Stimulated activated CD4-positive, alpha-beta T cell treated with anti-CD3 and anti-CD28 coated beads, Interleukin-1b, Interleukin-23, amount 100 ng/mL, for 1 hour (primary cell): ENCODE measurements around the gene PER2.

ENCODE experiments used
- DNase-seq, 2 donors: peaks; one replicate each; pipeline ENCODE4 v3.0.0-alpha.2; 2020; ENCODE audit warnings: low read depth in 2 of 2

PER2 gene

GRCh38 chr2:238247002-238247822, 41.2 kb downstream of the PER2 start:
- no peak for DNase-seq

- DNase-seq = no peak
These were observed 44.3 kb downstream of the PER2 start for GRCh38 chr2:238244151-238244550.

DNA sequence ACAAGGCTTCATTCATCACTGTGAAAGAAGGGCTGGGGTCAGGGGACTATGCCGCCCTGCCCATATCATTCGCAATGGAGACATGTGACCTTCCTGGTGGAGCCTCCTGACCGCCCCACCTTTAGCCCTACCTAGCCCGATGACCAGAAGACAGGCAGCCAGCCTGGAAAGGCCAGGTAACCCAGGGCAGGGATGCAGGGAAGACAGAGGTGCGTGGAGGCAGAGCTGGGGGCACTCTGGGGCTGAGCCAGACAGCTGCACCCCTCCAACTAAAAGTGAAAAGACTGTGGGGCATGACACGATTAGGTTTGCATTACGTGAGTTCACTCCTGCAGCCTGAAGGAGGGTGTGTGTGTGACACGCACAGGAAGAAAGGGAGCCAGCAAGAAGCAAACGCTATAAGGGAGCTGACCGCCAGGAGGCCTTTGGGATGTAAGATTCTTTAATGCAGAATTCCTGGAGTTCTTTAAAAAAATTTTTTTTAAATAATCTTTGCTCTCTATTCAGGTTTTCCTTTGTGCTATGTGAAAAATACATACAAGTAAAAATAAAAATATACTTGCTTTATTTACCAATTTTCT, 44.8 kb downstream of the PER2 start:
- DNase-seq = no peak

GRCh38 chr2:238242731-238243495, 45.5 kb downstream of the PER2 start:
- no peak for DNase-seq

GRCh38 chr2:238241970-238242369, 46.4 kb downstream of the PER2 start:
- DNase-seq = no peak

DNA sequence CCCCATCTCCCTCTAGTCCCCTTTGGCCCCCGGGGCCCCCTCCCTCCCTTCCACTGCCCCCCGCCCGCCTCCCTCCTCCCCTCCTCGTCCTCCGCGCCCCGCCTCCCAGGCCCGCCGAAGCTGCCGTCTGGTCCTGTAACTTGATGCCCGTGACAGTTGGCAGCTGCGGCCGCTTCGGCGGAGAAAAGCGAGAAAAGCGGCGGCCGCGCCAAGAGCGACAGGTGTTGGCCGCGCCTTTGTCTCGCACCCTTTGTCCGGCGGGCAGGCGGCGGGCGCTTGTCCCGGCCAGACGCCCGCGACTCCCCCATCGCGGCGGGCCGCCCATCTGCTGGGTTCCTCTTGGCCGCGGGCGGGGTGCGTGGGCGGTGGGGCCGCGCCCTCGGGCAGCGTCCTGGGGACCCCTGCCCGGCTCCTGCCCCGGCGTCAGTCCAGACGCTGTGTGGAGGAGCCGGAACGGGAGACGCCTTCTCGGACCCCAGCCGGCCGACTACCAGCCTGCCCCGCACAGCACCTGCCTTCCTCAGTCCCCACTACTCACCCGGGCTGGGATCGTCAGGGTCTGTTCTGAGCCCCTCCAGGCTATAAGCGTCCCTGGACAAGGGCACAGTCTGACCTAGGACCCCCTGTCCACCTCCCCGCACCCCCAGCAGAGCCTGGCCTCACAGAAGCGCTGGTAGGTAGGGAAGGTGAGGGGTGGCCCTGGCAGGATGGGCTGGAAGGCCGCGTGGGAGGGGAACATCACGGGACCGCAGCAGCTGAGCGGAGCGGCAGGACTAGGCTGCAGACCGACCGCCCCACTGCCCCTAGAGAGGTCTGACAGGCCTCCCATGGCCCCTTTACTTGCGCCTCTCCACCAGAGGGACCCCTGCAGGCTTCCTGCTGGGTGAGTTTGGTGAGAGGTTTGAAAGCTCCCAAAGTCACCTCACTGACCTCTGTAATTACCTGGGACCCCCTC, 47.4 kb downstream of the PER2 start:
- no peak for DNase-seq

DNA sequence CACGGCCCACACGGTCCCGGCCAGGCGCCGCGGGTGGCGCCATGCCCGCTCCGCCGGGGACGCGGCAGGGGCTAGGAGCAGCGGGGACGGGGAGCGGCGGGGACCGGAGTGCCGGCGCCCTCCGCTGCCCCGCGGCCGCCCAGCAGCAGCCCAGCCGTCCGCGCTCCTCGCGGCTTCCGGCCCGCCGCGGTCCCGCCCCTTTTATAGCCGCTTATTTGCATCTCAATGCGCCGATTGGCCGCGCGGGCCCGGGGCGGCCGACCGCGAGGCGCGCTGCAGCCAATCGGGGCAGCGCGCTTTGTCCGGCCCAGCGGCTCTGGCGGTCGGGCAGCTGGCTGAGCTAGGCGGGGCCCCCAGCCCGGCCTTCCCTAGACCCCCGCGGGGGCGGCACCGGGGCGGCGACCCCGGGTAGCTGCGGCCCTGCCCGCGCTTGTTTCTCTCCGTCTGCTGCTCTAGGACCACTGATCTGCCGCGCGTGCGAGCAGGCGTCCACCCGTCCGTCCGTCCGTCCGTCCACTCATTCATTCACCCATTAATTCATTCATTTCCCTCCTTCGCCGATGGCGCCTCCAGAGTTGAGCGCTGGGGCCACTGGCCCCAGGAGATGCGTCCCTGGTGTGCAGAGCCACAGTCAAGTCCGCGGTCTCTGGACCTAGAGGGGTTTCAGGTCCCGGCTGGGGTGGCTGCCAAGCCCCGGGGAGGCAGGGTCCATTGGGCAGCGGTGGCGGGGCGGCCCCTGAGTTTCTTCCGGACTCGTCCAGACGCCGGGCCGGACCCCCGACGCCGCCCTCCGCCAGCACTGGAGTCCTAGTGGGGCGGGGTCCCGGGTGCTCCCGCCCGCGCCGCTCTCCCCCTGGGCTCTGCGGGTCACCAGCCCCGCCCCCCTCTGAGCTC, 48.3 kb downstream of the PER2 start, which contains the start of gene HES6:
TSS of gene HES6 (minus strand) at position 176 of the 894 bp plus-strand sequence. CDS start at position 43, 133 bp downstream.
- DNase-seq = peak; percentile 33 to 50

DNA sequence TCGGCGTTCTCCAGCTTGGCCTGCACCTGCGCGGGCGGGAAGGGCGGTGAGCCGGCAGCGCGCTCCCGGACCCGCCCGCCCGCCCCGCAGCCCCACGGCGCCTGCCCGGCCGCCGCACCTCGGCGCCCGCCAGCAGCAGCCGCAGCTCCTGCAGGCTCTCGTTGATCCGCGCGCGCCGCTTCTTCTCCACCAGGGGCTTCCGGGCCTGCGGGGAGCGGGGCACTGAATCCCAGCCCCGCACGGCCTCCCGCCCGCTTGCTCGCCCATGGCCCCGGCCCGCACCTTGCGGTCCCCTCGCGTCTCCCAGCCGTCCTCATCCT, 48.9 kb downstream of the PER2 start:
- DNase-seq = no peak

- no peak for DNase-seq
These were observed 49.5 kb downstream of the PER2 start for GRCh38 chr2:238238766-238239542.

DNA sequence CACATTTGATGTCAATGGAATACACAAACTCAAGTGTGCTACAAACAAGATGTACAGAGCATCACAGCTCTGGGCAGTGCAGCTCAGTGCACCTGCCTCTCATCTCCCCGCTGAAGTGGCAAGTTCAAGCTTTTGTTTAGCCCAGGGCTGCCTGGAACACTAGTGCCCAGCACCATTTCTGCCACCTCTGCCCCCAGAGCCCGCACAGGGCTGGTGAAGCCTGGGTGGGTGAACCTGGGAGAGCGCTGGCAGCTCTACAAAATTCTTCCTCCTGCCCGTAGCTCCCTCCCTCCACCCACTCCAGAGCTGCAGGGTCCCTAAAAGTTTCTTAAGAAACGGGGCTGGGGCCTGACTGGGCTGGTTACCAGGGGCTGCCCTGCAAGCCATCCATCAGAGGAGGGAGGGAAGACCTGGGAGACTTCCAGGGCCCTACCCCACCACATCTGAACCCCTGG, 50.1 kb downstream of the PER2 start:
- DNase-seq = no peak

GRCh38 chr2:238237431-238238135, 50.8 kb downstream of the PER2 start:
- DNase-seq = no peak

- DNase-seq = no peak
These were observed 51.8 kb downstream of the PER2 start for GRCh38 chr2:238236571-238236970.

DNA sequence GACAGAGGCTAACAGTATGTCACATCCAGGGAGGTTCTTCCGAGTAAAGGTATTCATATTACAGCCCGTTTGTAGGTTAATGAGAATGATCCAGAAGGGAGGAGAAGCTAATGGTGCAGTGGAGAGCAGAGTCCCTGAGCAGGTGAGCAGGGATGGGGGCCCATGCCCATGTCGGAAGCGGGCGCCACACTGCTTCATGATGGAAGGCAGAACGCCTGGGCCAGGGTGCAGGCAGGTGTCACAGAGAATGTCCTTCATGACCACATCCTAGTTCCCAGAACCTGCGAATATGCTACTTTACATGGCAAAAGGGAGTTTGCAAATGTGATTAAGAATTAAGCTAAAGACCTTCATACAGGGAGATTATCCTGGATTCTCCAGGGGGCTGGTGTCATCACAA, 52.6 kb downstream of the PER2 start:
- no peak for DNase-seq

- DNase-seq = no peak
These were observed 53.1 kb downstream of the PER2 start for GRCh38 chr2:238235331-238235732.

DNA sequence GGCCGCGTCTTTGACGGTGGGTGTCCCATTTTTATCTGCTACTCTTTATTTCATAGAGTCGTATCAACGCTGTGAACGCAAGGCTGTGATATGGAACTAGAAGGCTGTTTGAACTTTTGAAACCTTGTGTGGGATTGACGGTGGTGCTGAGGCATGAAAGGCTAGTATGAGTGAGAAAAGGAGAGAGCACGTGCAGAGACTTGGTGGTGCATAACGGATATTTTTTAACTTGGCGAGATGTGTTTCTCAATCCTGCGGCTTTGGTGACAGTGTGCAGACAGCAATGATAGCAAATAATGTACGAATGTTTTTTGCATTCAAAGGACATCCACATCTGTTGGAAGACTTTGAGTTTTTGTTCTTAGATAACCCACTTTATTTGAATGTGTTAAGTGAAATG, 54.8 kb downstream of the PER2 start:
- no peak for DNase-seq

DNA sequence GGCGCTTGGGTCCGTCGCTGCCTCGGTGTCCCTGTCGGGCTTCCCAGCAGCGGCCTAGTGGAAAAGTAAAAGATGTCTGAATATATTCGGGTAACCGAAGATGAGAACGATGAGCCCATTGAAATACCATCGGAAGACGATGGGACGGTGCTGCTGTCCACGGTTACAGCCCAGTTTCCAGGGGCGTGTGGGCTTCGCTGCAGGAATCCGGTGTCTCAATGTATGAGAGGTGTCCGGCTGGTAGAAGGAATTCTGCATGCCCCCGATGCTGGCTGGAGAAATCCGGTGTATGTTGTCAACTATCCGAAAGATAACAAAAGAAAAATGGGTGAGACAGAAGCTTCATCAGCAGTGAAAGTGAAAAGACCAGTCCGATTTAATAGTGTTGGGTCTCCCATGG, 56.6 kb downstream of the PER2 start:
- no peak for DNase-seq

GRCh38 chr2:238231251-238231793, 57.1 kb downstream of the PER2 start:
- DNase-seq = peak; percentile 42 to 63

DNA sequence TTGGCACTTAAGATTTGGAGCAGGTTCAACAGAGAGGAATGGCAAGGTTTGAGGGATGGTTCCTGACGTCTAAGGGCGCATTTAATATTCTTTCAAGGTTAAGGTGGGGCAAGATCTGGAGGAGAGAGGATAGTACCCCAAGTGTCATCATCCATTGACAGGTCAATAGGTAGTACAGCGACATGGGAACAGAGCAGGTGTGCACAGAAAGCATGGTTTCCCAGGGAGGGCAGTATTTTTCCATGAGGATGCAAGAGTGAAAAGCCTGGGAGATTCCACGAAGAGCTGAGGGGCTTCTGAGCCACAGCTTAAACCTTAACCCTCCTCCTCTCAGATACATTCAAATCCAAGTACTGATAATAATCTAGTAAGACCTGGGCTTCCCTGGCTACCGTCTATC, 57.7 kb downstream of the PER2 start:
- DNase-seq = no peak

- no peak for DNase-seq
These were observed 59.7 kb downstream of the PER2 start for GRCh38 chr2:238228700-238229099.
